ENCODE results near the gene MAP3K14. TPM values are rescaled to one million over a fixed set of nuclear protein-coding genes. Genes with fewer than 3 reads are reported as not detected.

Gene MAP3K14
- total RNA-seq, 1 donor from 2014 or later = 14.6 TPM

DNA sequence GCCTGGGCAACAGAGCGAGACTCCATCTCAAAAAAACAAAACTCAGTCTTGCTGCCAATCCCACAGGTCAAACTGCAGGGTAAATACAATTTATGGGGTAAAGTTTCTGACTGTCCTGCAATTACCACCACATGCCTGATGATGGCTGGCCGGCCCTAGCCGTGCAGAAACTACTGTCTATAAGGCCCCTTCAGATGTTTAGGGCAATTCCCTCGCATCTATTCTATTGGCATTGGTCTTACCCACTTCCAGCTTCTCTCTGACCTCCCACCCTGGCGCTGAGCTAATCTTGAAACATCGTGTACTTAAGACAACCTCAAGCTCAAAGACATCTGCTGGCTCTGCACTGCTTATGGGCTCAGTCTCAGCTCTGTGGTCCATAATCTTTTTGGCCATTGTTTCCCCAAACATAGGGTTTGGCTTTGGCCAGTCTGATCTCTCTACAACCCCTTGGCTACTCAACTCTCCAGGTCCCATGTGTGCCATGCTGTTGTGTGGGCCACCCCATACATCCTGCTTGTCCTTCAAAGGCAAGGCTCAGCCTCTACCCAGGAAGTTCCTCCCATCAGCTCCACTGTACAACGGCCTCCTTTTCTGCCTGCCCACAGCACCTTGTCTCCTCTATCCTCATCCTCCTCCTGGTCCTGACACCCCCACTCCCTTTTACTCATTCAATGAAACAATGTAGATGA lies 16.6 kb downstream of the MAP3K14 start:
- DNase-seq = no peak

DNA sequence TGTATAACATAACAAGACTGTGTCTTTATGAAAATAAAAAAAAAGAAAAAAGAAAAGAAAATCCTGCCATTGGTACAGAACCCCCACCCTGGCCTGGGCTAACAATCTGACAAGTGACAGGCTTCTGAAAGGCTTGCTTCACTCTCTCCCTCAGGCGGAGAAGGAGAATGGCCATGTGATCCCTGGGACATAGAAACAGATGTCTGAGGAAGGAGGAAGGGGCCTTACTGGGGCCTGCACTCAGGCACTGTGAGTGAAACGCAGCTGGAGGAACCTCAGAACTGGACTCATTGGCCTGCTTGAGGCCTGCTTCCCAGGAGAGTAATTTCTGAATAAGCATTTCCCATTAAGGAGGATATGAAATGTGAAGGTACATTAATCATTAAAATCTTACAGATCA lies 17.5 kb downstream of the MAP3K14 start:
- DNase-seq = peak; percentile 82

DNA sequence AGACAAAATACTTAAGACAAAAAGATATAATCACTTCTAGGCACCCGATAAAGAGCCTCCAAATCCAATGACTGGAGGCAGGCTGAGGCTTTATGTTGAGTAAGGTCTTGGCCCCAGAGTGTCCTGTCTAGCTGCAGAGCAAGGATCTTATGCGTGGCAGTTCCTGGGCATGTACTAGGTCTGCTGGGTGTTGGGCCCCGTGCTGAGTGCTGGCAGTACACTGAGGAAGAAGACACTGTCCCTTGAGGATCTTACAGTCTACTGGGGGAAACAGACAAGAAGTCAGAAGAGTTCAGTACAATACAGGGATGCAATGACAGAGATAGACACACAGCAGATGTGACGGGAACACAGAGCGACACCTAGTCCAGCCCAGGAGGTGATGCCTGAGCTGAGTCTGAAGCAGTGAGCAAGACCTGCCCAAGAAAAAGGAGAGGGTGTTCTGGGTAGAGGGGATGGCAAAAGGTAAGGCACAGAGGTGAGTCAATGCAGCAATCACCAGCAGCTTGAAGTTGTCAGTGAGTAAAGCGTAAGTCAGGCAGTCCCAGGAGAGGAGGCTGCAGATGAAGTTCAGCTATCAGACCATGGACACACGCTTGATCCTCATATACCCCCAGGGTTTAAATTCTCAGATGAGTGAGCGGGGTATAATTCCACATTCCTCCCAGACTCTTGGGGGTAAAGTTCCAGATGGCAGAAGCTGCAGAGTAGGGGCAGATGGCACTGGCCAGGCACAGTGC lies 18.1 kb downstream of the MAP3K14 start:
- no peak for DNase-seq

DNA sequence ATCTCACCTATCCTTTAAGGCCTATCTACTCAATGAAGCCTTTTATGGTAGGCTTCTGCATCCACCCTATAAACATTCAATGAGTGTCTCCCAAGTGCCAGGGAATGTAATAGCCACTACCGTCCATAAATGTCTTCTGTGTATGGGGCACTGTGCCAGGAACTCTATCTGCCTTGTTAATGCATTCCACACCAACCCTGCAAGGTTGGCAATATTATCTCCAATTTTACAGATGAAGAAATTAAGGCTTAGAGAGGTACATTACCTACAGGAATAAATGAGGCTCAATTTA lies 20.0 kb downstream of the MAP3K14 start:
- no peak for DNase-seq

DNA sequence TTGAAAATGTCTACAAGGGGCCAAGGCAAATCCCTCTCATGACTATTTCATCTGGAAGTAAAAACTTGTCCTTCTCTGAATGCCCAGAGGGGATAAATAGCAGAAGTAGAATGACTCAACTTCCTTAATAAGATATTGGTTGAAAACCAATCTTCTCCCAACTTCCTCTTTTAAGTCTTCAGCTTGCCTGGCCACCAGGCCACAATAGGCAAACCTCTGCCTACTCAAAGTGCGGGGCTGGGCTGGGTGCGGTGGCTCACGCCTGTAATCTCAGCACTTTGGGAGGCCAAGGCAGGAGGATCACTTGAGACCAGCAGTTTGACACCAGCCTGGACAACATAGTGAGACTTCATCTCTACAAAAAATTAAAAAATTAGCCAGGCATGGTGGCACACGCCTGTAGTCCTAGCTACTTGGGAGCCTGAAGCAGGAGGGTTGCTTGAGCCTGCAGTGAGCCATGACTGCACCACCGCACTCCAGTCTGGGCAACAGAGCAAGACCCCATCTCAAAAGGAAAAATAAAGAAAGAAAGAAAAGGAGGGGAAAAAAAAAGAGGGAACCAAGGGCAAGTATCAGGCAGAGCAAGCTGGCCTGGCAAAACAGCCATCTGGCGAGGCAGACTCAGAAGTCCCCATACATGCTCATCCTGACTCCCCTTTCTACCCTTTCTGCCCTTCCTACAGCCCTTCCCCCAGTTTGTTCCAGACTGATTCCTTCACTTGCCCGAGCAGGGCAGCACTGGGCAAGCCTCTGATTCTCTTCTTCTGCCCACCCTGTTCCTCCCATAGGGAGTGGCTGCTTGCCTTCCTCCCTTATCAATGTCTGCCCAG lies 20.6 kb downstream of the MAP3K14 start:
- no peak for DNase-seq

DNA sequence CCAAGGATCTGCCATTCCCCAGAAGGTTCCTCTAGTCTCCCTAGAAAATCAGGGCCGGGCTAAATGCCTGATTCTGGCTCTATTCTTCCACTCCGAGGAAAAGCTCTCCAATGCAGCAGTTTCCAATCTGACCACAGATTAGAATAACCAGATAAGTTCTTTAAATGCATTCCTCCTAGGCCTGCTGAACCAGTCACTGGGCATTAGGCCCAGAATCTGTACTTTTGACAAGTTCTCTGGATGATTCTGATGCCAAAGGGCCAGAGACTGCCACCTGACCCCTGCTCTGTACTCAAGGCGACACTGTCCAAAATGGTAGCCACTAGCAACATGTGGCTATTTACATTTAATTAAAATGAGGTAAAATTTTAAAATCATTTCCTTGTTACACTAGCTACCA lies 22.3 kb downstream of the MAP3K14 start:
- DNase-seq = no peak

DNA sequence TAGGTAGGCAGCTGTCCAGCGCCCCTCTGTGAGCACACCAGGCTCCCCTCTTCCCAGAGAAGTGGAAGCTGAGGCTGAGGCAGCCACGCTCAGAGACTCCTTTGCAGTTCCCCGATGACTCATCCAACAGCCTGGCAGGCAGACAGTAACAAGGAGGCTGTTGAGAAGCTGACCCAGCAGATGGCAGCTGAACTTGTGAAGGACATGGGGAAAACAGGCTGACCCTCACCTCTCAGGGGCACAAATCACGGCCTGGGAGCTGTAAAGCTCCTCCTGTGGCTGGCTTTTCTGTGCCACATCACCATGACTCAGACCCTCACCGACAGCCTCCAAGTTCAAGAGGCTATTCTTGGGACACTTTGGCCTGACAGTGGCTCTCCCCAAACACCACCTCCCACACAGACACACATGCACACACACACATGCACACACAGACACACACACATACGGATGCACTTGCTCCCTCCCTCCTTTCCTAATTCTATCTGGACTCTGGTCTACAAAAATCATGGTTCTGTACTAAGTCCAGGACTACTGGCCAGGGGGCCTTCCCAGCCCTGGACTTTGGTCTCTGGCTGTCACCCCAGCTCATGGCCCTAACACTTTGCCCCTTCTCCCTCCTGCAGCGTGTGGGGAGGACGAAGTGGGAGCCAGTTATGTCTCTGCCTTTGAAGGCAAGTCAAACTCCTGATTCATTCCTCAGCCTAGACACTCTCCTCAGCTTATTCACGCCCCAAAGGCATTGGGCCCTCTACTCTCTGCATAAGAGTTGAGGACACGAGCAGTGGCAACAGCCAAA lies 23.2 kb downstream of the MAP3K14 start:
- peak; percentile 73 for DNase-seq

DNA sequence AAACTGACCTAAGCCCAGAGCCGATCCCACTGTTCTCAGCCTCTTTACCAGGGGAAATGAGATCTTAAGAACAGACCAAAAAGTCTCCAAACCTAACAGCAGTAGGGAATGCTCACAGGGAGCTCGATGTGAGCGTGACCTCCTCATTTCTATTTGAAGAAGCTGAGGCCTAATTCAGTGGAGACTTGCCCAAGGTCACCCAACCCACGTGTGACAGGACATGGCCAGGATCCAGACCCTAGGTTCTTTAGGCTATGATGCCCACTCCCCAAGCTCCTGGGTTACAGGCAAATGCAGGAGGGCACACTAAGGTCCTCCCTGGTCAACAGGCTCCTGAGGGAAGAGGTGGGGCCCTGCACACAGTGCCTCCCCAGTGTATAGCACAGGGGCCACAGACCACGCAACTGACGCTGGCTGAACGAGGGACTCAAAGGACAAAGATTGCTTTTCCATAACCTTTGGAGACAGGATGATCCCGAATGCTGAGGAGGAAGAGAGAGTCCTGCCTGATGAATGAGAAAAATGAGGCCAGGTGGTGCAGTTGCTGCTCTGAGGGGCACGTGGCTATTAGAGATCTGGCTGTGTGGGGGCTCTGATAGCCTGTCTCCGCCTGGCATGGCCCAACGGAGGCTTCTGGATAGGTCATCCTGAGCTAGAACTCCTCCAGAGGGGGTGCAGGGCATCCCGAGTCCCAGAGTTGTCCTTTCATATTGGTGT lies 24.0 kb downstream of the MAP3K14 start:
- no peak for DNase-seq

DNA sequence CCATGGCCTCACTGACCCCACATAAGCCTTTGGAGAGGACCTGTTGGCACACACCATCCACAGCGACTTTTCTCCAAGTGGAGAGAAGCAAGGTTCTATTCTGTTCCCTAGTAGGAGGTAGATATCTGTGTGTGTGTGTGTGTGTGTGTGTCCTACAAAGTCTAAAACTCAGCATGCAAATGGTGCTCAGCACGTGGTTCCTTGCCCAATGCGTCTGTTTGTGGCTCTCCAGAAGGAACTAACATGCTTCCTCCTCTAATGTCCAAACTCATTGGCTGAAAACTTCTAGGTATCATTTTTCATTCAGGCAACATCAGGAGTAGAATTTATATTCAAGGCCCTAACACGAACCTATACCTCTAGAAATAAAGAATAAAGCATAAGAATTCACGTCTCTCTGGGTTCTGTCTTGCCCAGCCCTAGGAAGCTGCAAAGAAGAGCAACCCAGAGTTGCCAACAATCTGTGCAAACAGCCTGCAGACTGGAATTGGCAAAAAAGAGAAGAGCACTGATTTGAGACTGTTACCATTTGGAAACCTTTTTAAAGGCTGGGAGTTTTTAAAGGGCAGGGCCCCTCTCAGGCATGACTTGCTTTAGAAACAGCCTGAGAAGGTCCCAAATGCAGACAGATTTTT lies 25.5 kb downstream of the MAP3K14 start:
- DNase-seq = peak; percentile 49

DNA sequence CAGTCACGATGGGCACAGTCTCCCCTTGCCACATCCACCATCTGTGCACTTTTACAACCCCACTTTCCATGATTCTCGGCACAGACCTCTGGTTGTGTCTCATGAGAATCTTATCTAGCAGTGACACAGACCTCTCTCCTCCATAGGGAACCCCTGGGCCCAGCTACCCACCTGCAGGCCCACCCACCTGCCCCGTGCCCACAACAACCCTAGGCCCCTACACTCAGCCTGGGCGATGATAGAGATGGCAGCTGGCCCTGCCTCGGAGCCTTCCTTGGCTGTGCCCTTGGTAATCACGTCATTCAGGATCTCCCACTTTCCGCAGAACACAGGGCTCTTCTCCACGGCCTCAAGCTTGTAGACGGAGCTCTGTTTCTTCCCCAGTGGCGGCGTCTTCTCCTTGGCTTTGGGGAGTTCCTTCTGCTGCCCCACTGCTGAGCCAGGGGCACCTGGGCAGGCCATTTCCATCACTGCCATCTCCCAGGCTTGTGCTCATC lies 26.5 kb downstream of the MAP3K14 start:
- DNase-seq = no peak

DNA sequence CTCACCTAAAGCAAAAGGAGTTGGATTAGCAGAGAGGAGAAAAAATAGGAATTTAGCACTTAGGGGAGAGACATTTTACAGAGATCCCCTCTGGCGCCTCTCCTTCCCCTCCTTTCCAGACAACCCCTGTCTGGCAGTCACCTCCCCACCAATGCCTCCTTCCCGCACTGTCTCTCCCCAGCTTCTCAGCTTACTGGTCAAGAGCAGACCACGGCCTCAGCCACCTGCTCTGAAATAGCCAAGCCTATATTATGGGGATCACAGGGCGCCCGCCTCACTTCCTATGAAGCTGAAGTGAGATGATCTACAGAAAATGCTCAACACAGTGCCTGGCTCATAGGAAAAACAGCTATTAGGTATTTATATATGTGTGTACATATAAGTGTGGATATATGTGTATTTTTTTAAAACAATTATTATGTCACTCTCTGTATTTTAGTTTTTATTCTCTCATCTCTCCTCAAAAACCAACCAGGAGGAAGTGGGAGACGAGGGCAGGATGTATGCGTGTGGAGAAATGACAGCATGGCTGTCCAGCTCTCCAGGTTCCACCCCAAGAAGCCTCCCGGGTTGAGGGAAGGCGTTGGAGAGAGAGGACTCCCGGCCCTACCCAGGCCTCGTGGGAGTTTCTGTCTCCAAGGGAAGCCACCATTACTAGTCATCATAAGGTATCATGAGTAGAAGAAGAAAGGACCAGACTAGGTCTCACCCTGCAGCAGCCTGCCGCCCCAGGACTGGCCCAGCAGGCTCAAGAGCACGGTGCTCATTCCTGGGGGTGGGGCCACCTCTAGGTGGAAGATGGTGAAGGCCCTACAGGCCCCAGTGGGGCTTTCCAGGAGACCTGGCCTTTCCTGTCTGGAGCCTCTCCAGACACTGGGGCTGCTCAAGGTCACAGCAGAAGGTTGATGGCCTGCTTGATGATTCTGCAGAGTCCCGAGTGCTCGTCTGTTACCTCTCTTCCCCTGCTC lies 27.2 kb downstream of the MAP3K14 start:
- peak; percentile 67 for DNase-seq

DNA sequence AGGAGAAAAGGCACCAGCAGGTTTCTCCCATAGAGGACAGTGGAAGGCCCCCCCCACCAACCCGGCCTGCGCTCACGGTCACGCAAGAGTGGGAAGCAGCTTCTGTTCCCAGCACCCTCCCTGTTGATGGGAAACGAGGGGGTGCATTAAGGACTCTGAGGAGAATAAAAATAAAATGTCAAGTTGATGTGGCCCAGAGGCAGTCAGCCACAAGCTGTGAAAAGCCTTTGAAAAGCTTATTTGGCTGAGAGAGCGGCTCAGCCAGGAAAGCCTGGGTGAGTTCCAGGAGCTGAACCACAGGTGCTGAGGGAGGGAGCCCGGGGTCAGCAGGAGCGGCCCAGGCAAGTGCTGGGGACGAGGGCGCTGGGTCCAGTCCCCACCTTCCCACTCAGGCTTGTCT lies 28.0 kb downstream of the MAP3K14 start:
- peak; percentile 85 for DNase-seq

DNA sequence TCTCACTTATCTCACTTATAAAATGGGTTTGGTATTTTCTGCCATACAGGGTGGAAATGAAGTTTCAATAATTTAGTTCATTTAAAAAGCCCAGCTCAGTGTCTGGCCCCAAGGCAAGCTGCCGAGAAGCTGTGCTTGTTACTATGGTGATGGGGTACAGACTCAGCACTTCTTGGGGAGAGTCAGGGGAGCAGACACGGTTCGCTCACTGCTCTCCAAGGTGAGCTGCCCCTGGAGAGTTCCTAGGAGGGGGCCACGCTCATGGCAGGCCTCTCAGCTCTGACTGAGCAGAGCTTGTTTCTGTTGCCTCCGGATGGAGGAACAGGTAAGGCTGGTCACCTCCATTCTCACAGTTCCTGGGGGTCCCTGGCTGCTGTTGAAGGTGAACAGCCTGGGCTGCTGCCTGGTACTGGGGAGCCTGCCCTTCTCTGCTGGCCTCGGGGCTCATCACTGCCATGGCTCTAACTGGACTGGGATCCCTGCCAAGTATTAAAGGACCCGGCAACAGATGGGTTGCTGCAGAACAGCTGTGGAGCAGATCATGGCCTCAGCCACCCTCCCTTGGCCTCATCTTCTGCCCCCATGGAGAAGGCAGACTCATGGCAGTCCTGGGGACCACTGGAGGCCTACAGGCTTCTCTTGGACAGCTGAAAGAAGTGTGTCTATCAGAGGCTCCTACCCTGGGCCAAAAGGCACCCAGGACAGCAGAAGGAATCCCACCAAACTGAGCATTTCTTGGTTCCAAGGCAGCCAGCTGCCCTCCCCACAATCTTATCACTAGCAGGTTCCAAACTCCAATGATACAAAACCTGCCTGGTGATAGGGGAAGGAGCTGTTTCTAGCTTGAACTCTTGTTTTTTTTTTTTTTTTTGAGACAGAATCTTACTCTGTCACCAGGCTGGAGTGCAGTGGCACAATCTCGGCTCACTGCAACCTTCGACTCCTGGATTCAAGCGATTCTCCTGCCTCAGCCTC lies 29.0 kb downstream of the MAP3K14 start:
- DNase-seq = peak; percentile 96

DNA sequence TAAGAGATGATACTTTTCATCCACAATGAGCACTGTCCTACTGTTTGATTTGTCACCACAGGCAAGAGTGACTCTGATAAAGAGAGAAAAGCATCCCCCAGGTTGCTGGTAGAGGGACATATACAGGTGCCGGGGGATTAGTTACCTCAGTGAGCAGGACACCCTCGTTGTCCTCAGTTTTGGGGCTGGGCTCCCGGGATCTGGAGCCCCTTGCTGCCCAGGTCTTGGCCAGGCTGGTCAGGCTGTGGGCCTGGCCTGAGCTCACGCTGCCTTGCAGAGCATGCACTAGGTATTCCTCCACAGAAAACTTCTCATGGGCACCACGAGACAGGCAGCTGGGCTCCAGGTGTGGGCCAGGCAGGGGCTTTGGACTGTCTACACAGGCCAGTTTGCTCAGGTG lies 30.5 kb downstream of the MAP3K14 start:
- no peak for DNase-seq

DNA sequence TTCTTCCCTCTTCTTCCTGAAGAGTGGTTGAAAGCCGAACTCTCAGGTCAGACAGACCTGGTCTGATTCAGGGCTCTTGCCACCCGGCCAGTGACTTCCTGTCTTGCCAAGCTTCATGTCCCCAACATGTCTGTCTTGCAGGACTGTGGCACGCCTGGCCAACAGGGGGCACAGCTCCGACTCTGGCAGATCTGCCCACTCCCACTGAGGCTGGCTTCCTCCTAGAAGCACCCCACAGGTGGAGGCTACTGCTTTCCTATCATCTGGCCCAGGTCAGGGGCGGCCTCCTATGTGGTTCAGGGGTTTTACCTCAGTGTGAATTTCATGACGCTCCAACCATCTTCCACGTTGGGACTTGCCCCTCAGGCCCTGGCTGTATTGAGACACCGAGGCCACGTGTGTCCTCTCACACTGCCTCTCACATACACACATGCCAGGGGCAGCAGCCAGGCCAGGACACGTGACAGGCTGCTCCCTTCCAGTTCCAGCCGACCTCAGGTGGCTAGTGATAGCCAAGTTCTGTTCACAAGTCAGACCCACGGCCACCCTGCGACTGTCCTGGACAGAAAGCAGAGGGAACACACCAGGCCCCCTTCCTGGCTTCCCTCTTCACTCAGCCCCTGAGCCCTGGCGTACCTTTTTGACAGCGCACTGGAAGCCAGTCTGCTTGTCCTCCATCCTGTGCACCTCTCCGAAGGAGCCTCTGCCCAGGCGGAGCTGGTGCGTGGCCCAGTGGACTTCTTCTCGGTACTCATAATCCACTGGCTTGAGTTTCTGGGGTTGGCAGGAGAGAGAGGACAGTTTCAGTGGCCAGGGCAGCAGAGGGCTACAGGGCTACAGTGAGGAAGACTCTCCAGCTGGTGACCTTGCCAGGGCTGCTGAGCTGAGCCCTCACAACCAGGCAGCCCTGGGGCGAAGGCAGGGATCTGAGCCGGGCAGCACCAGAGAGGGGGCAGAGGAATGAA lies 32.4 kb downstream of the MAP3K14 start:
- no peak for DNase-seq

DNA sequence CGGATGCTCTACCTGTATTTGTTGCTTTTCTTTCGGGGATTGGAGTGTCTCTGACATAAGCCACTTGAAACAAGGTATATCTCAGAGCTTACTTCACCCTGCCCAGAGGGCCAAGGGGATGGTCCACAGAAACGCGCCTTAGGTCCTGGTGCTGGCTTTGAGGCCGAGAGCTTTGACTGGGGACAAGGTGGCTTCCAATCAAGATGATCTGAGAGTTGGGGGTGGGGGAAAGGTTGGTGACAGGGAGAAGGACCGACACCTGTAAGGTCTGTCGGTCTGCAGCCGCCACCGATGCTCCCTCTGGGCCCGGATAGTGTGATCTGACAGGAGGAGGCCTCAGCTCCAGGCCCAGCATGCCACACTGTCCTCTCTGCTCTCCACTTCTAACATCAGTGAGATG lies 33.1 kb downstream of the MAP3K14 start:
- DNase-seq = no peak

Data from tongue (tissue), 2 donors.